Measurements from ENCODE around the gene POLD4. TPM values are rescaled to one million over a fixed set of nuclear protein-coding genes. Genes with fewer than 3 reads are reported as not detected.

Gene POLD4
- total and polyA plus RNA-seq, 2 donors (not counting 1 experiment from before 2014, with no cell fraction given): 32.4 to 36.3 TPM

DNA sequence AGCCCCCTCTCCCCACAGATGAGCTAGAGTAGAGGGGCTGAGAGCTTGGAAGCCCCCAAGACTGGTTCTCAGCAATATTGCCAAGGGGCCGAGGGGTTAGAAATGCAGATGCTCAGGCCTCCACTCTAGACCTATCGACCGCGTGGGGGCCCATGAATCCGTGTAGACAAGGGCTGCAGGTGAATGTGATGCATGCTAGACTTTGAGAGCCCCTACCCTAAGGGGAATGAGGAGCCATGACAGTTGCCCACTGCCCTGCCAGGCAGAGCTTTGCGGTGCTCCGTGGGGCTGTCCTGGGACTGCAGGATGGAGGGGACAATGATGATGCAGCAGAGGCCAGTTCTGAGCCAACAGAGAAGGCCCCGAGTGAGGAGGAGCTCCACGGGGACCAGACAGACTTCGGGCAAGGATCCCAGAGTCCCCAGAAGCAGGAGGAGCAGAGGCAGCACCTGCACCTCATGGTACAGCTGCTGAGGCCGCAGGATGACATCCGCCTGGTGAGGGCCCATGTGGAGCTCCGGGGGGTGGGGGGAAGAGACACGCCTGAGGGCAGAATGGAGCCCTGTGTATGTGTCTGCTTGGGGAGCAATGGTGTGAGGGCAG is 48.7 kb downstream of the POLD4 start:
- H3K9me3 ChIP-seq (ENCODE audit: control insufficient read depth, insufficient read depth, low read depth, low read length): no peaks in the 10 kb centered on the region
- no peaks in the 10 kb centered on the region for H4K20me1 ChIP-seq (ENCODE audit: control insufficient read depth, extremely low read depth, insufficient read depth, low read length)
- peak overlapping the region in 2 of 4 experiments; percentile 45 to 83 for H3K4me3 ChIP-seq (replicated peaks in 1 of 4; ENCODE audit: control extremely low read depth in 1 of 4, insufficient read depth in 1 of 4, low read depth in 3 of 4, low read length in 4 of 4)
- H3K27ac ChIP-seq (ENCODE audit: insufficient read depth, low read length): no peak overlapping the region
- peaks cover 13% of the 10 kb centered on the region for H3K36me3 ChIP-seq (ENCODE audit: control insufficient read depth, insufficient read depth, low read length)
- H3K79me2 ChIP-seq (ENCODE audit: control insufficient read depth, insufficient read depth, low read length): no peaks in the 10 kb centered on the region
- no peak overlapping the region for H2AFZ ChIP-seq (ENCODE audit: low read length)
- H3K9ac ChIP-seq (ENCODE audit: insufficient read depth, low read length): no peak overlapping the region
- no peak for DNase-seq (ENCODE audit: low read depth in 2 of 2)
- peak overlapping the region; percentile 81 for H3K4me2 ChIP-seq (ENCODE audit: extremely low read depth, insufficient read depth, low read length)
- peaks cover 9% of the 10 kb centered on the region for H3K4me1 ChIP-seq (ENCODE audit: control insufficient read depth, extremely low read depth, insufficient read depth, low read length)
- H3K27me3 ChIP-seq (ENCODE audit: control insufficient read depth, insufficient read depth, low read length): no peaks in the 10 kb centered on the region
- no peak for TF ChIP-seq EZH2 (IDR thresholded peaks at IDR 0.05; ENCODE audit: low read length, missing control alignments)
- TF ChIP-seq, protein P1, sequence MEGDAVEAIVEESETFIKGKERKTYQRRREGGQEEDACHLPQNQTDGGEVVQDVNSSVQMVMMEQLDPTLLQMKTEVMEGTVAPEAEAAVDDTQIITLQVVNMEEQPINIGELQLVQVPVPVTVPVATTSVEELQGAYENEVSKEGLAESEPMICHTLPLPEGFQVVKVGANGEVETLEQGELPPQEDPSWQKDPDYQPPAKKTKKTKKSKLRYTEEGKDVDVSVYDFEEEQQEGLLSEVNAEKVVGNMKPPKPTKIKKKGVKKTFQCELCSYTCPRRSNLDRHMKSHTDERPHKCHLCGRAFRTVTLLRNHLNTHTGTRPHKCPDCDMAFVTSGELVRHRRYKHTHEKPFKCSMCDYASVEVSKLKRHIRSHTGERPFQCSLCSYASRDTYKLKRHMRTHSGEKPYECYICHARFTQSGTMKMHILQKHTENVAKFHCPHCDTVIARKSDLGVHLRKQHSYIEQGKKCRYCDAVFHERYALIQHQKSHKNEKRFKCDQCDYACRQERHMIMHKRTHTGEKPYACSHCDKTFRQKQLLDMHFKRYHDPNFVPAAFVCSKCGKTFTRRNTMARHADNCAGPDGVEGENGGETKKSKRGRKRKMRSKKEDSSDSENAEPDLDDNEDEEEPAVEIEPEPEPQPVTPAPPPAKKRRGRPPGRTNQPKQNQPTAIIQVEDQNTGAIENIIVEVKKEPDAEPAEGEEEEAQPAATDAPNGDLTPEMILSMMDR (conservative IDR thresholded peaks at IDR 0.05 in 1 of 2, IDR thresholded peaks at IDR 0.05 in 1 of 2; ENCODE audit: low read depth in 1 of 2, low read length in 2 of 2): no peak

DNA sequence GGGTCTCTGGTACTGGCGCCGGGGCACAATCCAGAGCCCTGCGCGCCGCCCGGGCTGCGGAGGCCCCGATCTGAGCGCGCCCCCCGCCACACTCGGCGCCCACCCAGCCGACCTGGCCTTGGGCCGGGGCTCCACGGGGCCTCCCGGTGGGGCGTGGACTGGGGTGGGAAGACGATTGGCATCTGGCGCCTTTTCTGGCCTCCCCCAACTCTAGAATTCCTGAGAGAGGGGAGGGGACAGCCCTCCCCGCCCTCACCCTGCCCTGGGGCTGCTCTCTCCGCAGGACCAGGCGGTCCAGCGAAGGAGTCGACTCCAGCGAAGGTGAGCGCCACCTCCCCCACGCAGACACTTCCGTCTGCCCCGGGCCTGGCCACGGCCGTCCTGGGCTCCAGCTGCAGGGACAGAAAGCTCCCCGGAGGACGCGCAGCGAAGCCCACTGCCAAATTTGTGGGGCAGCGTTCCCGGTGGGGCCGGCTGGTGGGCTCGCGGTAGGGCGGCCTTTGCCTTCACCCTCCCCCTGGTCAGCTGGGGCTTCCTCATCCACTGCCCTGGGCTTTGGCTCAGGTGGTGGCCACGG is 49.4 kb downstream of the POLD4 start:
- Histone ChIP-seq H3K4me3 (replicated peaks in 1 of 4; ENCODE audit: control extremely low read depth in 1 of 4, insufficient read depth in 1 of 4, low read depth in 3 of 4, low read length in 4 of 4) (peak overlapping the region; percentile 51 to 83 (median 65)), H3K9ac (ENCODE audit: insufficient read depth, low read length) (peak overlapping the region; percentile 65), H4K20me1 (ENCODE audit: control insufficient read depth, extremely low read depth, insufficient read depth, low read length) (no peaks in the 10 kb centered on the region), H3K9me3 (ENCODE audit: control insufficient read depth, insufficient read depth, low read depth, low read length) (no peaks in the 10 kb centered on the region), H3K4me1 (ENCODE audit: control insufficient read depth, extremely low read depth, insufficient read depth, low read length) (peaks cover 9% of the 10 kb centered on the region), H2AFZ (ENCODE audit: low read length) (no peak overlapping the region), H3K27me3 (ENCODE audit: control insufficient read depth, insufficient read depth, low read length) (no peaks in the 10 kb centered on the region), H3K79me2 (ENCODE audit: control insufficient read depth, insufficient read depth, low read length) (no peaks in the 10 kb centered on the region), H3K36me3 (ENCODE audit: control insufficient read depth, insufficient read depth, low read length) (peaks cover 11% of the 10 kb centered on the region), H3K4me2 (ENCODE audit: extremely low read depth, insufficient read depth, low read length) (peak overlapping the region; percentile 81), H3K27ac (ENCODE audit: insufficient read depth, low read length) (no peak overlapping the region)
- no peak for TF ChIP-seq EZH2 (IDR thresholded peaks at IDR 0.05; ENCODE audit: low read length, missing control alignments)
- TF ChIP-seq, protein P1 (conservative IDR thresholded peaks at IDR 0.05 in 1 of 2, IDR thresholded peaks at IDR 0.05 in 1 of 2; ENCODE audit: low read depth in 1 of 2, low read length in 2 of 2): no peak
- peak in 1 of 2 donors; percentile 14 for DNase-seq (ENCODE audit: low read depth in 2 of 2)

DNA sequence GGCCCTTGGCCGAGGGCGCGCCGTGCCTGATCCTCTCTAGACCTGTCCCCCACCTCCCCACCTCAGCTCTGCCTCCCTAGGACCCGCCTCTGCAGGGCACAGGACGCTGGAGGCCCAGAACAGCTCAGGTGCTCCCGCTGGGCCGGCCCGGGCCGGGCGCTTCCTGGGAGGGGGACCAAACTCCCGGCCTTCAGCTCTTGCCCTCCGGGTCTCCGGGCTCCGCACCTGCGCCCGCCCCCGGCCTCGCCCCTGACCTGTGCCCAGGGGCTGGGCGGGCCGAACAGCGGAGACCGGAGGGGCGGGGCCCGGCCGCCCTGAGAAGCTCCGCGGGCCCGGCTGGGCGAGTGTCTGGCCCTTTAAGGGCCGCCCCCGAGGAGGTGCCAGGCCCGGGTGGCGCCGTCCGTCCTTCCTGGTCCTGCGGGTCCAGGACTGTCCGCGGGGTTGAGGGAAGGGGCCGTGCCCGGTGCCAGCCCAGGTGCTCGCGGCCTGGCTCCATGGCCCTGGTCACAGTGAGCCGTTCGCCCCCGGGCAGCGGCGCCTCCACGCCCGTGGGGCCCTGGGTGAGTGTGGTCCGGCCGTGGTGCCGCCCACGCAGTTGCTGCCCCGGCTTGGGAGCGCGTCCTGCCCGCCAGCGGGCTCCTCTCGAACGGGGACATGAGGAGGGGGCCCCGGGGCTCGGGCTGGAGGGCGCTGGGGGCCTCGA is 50.1 kb downstream of the POLD4 start, which contains the start of gene SSH3:
SSH3 (plus strand) TSS at position 399 of the 703 bp plus-strand sequence; CDS start at position 495, 96 bp downstream.
- H3K4me2 ChIP-seq (ENCODE audit: extremely low read depth, insufficient read depth, low read length): peak within 1 kb of the TSS; percentile 81
- TF ChIP-seq EZH2 (IDR thresholded peaks at IDR 0.05; ENCODE audit: low read length, missing control alignments): no peak
- H3K4me1 ChIP-seq (ENCODE audit: control insufficient read depth, extremely low read depth, insufficient read depth, low read length): peaks cover 9% of the 10 kb centered on the region
- H4K20me1 ChIP-seq (ENCODE audit: control insufficient read depth, extremely low read depth, insufficient read depth, low read length): no peaks in the 10 kb centered on the region
- H3K9ac ChIP-seq (ENCODE audit: insufficient read depth, low read length): peak within 1 kb of the TSS; percentile 65
- H3K4me3 ChIP-seq (replicated peaks in 1 of 4; ENCODE audit: control extremely low read depth in 1 of 4, insufficient read depth in 1 of 4, low read depth in 3 of 4, low read length in 4 of 4): peak within 1 kb of the TSS; percentile 51 to 83 (median 65)
- no peaks in the 10 kb centered on the region for H3K27me3 ChIP-seq (ENCODE audit: control insufficient read depth, insufficient read depth, low read length)
- H3K9me3 ChIP-seq (ENCODE audit: control insufficient read depth, insufficient read depth, low read depth, low read length): no peaks in the 10 kb centered on the region
- no peak within 1 kb of the TSS for H3K27ac ChIP-seq (ENCODE audit: insufficient read depth, low read length)
- H3K79me2 ChIP-seq (ENCODE audit: control insufficient read depth, insufficient read depth, low read length): no peaks in the 10 kb centered on the region
- peak within 1 kb of the TSS; percentile 54 for H2AFZ ChIP-seq (ENCODE audit: low read length)
- peak; percentile 45 to 58 for DNase-seq (ENCODE audit: low read depth in 2 of 2)
- H3K36me3 ChIP-seq (ENCODE audit: control insufficient read depth, insufficient read depth, low read length): peaks cover 11% of the 10 kb centered on the region
